ENCODE measurements around the gene RNF43.
"Not testable (repeated sequence)": the region's sequence is repeated elsewhere in the genome, so short reads cannot be mapped to it uniquely, and the experiment has no call there.

Gene RNF43

DNA sequence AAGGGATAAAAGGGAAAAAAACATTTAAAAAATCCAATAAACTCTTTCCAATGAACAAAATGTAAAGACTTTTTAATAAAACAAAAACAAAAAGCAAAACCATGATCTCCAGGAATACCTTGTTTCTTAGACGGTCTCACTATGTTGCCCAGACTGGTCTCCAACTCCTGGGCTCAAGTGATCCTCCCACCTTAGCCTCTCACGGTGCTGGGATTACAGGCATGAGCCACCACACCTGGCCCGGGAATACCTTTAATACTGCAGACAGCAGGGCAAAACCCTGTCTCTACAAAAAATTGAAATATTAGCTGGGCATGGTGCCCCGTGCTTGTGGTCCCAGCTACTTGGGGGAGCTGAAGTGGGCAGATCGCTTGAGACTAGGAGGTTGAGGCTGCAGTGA, 7.9 kb downstream of the RNF43 start:
- DNase-seq (ENCODE audit: low read depth) = no peak

DNA sequence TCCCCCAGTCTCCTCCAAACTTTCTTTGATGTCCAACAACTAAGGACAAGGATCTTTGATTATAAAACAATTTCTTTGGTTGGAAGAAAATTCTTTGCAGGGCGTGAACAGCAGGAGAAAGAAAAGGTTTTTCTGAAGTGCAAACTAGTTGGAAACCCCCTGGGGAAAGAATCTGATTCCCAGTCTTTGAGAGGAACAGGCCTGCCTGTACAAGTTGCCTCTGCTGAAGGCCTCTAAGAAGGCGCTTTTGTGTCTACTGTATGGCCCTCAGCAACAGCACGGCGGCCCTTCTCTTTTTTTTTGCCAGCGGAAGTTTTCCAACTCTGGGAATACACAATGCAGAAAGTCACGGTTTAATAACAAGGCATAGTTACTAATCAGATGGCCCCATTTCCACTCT, 14.0 kb downstream of the RNF43 start:
- DNase-seq (ENCODE audit: low read depth) = no peak

DNA sequence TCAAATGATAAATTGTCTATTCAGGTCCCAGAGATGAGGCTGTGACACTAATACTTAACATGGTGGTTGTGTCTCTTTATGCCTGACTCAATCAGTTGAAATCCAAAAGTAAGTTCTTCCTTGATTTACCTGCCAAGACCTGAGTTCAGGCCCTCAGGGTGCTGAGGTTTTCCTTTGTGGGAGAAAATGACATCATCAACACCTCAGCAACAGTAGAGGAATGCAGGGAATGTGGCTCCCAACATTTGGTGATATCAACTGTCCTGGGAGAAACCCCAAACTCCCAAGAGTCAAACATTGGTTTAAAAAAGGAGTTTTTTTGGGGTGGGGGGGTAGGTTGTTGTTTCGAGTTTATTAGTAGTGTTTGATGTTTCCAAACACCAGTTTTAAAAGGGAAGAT, 14.7 kb downstream of the RNF43 start:
- DNase-seq (ENCODE audit: low read depth) = no peak

DNA sequence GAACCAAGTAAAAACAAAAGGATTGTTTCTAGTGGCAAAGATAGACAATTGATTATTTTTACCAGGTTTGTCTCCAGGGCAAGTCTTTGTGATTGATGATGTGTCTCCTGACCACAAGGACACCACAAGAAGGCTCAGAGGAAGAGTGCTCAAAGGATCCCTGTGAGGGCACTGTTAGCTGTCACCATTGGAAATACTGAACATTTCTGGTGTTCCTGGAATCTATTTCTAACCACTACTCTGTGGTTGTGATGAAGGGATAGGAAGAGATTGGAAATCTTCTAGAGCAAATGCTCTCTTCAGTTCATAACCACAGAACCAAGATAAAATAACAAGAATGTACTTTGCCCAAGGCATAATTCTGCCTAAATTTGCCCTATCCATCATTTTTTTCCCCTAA, 15.3 kb downstream of the RNF43 start:
- DNase-seq (ENCODE audit: low read depth) = no peak

DNA sequence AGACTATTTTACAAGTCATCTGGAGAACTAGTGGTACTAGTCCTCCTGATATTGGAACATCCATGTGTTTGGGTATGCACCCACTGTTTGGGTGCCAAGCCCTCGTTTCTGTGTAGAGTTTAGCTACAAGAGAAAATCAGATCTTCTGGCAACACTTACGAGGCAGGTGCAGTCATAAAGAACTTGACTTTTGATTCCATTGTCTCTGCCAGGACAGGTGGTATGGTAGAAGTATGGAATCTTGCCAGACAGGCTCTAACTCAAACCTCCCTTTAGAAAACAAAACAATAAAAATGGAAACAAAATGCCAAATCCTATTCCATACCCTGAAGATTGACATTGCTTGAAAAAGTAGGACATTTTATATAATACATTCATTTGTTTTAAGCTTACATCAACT, 16.0 kb downstream of the RNF43 start:
- no peak for DNase-seq (ENCODE audit: low read depth)

DNA sequence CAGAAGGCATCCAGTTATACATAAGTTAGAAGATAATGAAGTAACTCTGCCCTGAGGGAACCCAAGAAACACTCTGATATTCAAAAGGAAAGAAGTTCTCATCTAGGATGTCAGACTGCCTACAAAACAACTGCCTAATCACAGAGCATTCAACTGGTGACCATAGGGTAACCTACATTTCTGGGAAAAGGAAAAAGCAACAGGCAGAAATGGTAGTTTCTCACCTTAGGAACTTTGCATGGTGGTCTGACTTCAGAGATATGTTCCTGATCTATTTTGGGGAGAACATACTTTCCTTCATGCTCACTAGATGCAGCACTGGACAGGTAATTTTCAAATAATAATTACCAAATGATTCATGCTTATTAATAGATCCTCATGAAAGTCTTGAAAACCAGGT, 16.5 kb downstream of the RNF43 start:
- DNase-seq (ENCODE audit: low read depth) = no peak

DNA sequence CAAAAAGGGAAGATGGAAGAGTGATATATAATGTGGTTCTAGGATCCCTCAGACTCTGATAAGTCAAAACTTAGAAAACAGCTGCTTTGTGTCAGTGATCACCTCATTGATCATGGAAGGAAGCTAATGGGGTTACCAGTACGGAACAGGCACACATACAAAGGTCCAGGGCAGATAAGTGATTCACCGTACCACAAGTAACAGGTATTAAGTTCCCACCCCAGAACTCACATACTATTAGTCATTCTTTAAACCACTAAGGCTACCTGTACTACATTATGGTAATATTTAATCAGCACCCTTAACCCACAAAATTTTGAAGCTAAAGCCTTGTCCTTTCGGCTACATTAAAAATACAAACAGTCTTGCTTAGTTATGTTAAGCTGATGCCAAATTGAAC, 17.4 kb downstream of the RNF43 start:
- no peak for DNase-seq (ENCODE audit: low read depth)

DNA sequence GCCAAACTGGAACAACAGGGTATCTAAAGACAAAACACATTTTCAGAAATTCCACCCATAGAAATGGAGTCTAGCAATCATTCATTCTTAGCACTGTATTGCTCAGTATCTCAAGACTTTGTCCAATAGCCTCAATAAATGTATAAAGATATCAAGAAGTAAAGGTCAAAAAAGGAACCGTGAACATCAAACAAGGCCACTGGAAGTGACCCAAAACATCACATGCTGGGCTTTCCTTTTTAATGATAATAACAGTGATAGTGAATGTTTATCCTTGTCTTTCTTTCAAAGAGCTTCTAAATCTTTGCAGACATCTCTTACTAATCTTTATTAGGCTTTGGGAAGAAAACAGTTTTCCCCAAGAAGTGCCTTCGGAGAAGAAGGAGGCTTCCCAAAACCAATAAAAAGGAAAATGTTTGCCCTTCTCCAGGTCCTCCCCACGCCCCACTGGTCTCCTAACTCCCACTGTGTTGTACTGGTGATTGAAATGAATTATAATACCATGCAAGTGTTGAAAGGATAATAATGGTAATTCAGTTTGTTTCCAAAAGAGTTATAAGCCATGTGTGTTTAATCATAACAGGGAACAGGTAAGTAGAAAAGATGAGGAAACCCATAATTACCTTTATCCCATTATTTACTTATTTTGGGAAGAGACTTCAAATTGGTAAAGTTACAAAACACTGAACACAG, 18.6 kb downstream of the RNF43 start:
- no peak for DNase-seq (ENCODE audit: low read depth)

DNA sequence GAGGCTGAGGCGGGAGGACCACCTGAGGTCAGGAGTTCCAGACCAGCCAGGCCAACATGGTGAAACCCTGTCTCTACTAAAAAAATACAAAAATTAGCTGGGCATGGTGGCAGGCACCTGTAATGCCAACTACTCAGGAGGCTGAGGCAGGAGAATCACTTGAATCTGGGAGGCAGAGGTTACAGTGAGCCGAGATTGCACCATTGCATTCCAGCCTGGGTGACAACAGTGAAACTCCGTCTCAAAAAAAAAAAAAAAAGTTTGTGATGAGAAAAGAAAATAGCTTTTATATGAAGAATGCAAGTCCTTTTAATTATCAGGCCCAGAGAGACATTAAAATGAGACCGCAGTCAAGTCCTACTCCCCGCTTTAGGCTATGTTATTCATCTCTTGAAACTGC, 19.9 kb downstream of the RNF43 start:
- not testable (repeated sequence) for DNase-seq (ENCODE audit: low read depth)

DNA sequence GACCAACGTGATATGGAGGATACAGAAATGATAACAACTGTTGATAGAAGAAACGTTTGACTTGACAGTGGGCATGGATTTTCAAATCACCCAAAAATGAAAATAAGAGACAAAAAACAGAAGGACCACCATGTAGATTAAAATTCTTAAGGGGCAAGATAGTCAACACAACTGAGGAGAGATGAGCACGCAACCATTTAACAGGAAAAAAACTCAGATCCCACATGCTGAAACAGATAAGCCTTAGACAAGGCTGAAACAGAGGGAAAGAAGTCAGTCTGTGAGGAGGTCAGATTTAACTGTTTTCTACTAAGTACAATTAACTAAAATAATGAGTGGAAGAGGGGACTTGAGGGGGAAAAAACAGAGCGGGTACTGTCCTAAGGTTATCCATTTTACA, 21.2 kb downstream of the RNF43 start:
- DNase-seq (ENCODE audit: low read depth) = no peak

DNA sequence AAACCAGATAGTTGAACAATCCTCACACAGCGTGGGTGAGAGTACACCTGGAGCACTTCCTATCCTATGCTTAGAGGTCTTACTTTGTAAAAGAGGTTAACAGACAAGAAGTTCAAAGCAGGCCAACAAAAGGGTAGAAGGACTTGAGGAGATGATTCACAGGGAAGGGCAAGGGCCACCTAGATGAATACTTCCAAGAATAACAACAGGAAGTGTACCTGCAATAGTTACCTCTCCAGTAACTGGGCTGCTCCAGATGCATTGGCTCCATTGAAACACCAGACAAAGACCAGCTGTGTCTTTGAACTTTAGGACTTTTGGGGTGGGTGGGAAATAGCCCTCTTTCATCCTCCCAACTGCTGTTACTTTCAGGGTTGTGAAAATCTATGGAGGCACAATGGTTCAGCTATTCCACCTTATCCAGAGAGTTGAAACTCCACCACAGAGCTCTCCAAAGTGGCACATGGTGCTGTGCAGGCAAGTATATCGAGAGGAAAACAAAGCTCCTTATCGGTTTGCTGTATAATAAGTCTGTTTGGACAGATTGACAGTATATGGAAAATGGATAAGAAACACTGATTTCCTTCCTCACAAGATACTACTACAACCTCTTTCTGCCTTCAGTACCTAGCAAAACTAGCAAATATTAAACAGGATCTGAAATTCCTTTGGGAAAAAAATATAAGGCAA, 22.7 kb downstream of the RNF43 start:
- no peak for DNase-seq (ENCODE audit: low read depth)

DNA sequence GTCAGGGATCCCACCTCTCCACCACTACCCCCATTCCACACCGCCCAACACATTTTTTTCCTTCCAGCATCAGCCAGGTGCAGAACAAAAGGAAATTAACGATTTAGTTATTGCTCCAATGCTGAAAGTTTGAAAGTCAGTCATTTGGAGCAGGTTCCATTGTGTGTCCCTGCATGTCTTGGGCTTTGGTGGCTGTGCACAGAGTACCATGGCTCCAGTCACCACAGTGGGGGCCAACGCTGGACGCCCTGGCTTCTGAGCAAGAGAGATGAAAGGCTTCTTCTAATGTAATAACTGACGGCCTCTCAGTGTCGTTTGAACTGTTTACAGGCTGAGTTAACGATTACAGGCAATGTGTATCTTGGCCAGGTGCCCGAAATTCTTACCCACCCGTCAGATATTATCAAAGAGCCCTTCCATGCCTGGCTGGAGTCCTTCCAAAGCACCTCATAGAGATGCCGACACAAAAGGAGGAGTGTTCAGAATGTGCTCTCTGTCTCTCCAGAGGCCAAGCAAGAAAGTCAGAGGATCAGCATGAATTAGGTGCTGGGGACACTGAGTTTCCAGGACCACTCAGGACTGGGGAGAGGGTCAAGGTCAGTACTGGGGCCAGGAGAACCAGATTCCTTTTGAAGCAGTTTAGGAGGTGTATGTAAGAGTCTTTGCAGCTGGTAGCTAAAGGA, 25.9 kb downstream of the RNF43 start:
- DNase-seq (ENCODE audit: low read depth) = no peak

DNA sequence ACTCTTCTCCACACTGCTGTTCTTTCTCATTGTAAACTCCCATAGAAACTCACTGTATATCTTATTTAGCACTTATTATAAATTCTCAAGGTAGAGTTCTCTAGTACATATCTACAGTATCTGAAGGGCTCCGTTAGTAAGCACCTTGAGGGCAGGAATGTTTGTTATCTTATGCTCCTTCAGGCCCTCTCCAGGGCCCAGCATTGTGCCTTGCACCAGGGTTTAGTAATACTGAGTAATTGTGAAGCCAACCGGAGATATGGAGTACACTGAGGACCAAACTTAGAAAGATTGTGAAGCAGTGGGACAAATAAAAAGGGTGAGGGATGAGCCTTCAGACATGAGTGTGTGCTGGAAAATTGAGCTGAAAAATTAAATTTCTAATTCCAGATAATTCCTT, 26.4 kb downstream of the RNF43 start:
- DNase-seq (ENCODE audit: low read depth) = no peak

DNA sequence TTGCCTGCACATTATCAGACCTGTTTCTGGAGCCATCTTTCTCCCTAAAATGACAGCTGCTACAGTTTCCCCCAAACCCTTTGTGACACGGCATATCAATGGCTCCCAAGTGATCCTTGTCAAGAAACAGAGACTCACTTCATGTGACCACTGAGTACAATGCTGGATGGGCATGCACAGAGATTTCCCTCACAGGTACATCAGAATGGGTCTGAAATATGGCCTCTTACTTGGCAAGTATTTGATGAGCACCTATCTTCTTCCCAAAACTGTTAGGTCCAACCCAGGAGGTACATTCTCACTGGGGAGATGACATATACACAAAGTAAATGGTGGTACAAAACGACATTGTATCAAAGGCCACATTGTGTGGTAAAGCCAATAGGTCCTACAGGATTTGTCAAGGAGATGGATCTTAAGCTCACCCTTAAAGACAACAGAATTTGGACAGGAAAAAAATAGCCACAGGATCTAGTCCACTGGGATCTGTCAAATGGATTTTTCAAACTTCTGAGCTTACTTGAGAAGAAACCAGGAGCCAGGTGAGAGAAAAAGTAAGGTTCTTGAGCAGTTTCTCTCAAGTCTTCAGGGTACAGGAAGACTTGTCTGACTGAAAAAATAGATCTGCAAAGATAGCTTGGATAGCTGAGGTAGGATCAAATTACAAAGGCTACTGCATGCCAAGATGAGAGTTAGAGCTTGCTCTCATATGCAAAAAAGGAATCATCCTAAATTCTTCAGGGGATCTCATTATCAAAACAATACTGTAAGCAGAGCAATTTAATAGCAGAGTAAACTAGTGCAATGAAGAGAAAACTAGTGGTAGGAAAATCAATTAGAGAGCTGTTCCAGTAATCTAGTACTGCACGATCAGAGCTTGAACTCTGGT, 28.8 kb downstream of the RNF43 start:
- no peak for DNase-seq (ENCODE audit: low read depth)

DNA sequence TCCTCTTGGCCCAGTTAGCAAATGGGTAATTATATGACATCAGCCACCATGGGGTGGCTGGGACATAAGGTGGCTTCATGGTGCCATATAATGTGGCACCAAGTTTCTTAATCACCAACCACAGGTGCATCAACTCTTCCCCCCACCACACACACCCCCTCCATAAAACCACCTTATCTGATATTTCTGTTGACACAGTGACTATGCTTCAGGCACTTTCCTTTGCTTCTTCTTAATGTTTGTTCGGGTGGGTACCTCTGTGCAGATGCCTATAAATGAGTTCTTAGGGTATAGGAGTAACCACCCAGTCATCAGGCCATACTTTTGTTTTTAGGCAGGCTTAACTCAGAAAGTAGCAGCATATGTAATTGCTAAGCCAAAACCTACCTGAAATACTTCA, 29.5 kb downstream of the RNF43 start:
- DNase-seq (ENCODE audit: low read depth) = no peak

DNA sequence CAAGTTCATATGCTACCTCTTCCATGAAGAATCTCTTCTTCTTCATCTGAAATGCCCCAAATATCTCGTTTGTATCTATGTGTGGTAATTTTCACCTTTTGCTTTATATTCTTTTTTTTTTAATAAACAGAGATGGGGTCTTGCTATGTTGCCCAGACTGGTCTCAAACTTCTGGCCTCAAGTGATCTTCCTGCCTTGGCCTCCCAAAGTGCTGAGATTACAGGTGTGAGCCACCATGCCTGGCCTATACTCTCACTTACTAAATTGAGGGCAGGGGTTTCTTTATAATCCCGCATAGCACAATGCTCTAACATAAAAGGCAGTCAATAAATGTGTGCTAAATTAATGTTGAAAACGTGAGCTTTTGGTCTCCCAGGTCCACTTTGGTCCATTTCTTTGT, 30.6 kb downstream of the RNF43 start:
- DNase-seq (ENCODE audit: low read depth) = no peak

DNA sequence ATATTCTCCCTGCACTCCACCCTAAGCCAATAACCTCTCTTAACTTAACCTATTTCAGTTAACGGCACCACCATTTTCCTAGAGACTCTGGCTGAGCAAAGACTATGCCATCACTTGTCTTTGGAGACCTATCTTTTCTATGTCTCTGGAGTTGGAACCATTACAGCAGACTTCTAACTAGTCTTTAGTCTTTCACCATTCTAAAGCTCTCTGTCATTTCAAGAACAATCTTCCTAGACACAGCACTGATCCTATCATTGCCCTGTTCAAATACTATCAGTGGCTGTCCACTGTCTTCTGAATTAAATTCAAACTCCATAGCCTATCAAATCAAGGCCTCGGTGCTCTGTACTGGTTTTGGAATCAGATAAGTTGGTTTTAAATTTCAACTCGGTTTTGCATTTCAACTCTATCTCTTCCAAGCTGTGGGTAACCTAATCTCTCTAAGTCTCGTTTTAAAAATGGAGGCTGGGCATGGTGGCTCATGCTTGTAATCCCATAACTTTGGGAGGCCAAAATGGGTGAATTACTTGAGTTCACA, 31.9 kb downstream of the RNF43 start:
- DNase-seq (ENCODE audit: low read depth) = no peak

DNA sequence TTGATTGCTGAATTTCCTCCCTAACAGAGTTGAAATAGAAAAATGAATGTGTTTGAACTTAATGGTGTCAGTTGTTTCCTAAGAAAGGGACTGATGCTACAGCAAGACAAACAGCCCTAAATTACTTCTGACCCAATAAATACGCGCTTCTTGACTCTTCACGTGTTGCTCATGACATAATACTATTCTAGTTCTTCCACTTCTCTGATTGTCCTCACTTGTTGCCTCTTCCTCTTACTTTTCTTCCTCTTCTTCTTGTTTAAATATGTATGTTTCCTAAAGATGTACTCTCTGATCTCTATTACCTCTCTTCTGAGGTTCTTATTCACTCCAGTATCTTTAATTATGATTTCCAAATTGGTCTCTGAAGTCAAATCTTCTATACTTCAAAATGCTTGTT, 32.4 kb downstream of the RNF43 start:
- DNase-seq (ENCODE audit: low read depth) = no peak

DNA sequence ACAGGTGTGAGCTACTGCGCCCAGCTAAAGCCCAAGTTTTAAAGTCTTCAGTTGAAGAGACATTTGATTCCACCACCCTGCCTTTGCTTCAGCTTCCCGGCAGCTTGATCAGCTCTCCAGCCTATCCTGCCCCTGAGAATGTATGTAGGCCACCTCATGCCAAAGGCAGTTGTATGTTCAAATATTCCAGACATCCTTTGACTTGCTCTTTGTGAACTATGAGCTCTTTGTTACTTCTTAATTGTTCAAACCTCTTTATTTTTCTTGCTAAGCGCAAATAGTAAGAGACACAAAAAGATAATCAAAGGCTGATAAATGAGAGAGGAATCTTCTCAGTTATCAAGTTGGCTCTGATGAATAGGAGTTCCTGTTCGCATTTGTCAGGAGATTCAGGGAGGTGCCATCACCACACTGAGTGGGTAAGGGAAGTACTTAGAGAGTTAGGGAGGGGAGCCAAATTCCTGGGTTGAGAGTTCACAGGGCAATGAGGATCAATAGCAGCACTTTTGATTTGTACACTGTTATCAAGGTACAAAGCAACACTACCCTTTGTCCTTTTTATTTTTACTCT, 33.4 kb downstream of the RNF43 start:
- DNase-seq (ENCODE audit: low read depth) = no peak

DNA sequence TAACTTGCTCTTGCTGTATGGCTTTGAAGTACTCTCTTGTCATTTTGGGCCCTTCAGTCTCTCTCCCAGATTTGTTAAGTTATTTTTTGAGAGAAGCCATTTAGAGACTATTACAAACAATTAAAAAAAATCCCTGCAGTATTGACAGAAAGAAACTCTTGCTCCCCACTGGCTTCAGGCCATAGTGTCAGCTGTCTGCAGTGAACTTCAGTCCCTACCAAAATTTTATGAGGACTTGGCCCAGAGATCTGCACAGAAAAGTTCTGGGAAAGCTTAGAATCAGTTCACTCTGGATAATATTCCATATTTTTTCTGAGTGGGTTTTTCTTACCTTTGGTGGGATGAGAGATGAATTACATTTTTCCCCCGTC, 34.5 kb downstream of the RNF43 start:
- no peak for DNase-seq (ENCODE audit: low read depth)

DNA sequence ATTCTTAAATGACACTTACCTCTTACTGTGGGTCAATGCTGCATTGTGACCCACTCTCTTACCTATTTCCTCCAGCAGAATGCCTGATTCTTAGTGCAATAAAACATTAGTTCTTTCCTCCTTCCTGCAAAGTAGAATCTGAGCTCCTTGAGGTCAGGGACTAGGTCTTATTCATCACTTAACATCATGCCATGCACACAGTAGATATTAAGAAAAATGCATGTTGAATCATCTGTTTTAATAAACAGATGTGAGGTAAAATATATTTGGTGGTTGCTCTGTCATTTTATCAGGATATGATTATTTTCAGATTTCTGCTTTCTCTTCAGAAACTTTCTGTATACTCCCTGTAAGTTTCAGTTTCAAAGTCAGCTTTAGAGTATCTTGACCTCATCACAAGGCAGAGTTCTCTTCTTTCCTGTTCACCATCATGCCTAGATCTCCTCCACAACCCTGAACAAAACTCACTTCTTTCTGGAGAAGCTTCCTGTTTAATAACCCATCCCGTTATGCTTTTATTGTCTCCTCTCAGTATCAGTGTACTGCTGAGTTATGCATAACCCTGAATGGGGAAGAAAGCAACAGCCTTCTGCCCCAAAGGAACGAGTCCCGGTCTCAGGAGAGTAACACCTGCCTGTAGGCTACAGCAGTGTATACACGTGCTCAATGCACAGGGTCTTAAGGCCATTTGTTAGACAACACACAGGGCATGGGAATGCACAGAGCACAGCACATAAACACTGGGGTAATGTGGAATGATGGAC, 35.0 kb downstream of the RNF43 start:
- DNase-seq (ENCODE audit: low read depth) = no peak
